ENCODE measurements around the gene PFDN1.

The PFDN1 gene

GRCh38 chr5:140258016-140258415, 44.9 kb downstream of the PFDN1 start:
- DNase-seq: no peak

GRCh38 chr5:140256726-140257125, 46.2 kb downstream of the PFDN1 start:
- no peak for DNase-seq

GRCh38 chr5:140255460-140256157, 47.3 kb downstream of the PFDN1 start:
- DNase-seq: no peak

- DNase-seq: no peak
These were observed 48.9 kb downstream of the PFDN1 start for GRCh38 chr5:140253985-140254384.

- DNase-seq: no peak
These were observed 50.3 kb downstream of the PFDN1 start for GRCh38 chr5:140252470-140253126.

- peak; percentile 65 to 69 for DNase-seq
These were observed 51.4 kb downstream of the PFDN1 start for GRCh38 chr5:140251527-140251973.

- no peak for DNase-seq
These were observed 52.5 kb downstream of the PFDN1 start for GRCh38 chr5:140250386-140250785.

GRCh38 chr5:140249536-140249935, 53.4 kb downstream of the PFDN1 start:
- no peak for DNase-seq

GRCh38 chr5:140248414-140248813, 54.5 kb downstream of the PFDN1 start:
- DNase-seq: no peak

- no peak for DNase-seq
These were observed 56.4 kb downstream of the PFDN1 start for GRCh38 chr5:140246378-140247122.

- no peak for DNase-seq
These were observed 57.0 kb downstream of the PFDN1 start for GRCh38 chr5:140245926-140246325.

GRCh38 chr5:140245341-140245740, 57.6 kb downstream of the PFDN1 start:
- no peak for DNase-seq

GRCh38 chr5:140244525-140245025, 58.3 kb downstream of the PFDN1 start:
- DNase-seq: peak; percentile 84 to 86

- DNase-seq: no peak
These were observed 59.1 kb downstream of the PFDN1 start for GRCh38 chr5:140243706-140244250.

GRCh38 chr5:140242890-140243585, 59.9 kb downstream of the PFDN1 start:
- no peak for DNase-seq

GRCh38 chr5:140242099-140242498, 60.8 kb downstream of the PFDN1 start:
- no peak for DNase-seq

- DNase-seq: no peak
These were observed 61.8 kb downstream of the PFDN1 start for GRCh38 chr5:140240987-140241706.

- peak; percentile 67 to 77 for DNase-seq
These were observed 62.8 kb downstream of the PFDN1 start for GRCh38 chr5:140239939-140240700.

GRCh38 chr5:140239461-140239860, 63.4 kb downstream of the PFDN1 start:
- DNase-seq: no peak

- DNase-seq: no peak
These were observed 64.1 kb downstream of the PFDN1 start for GRCh38 chr5:140238756-140239155.
